Stimulated activated CD4-positive, alpha-beta T cell treated with anti-CD3 and anti-CD28 coated beads, Interleukin-4, amount 100 ng/mL, for 4 hours (primary cell): ENCODE data around the gene AKAP1.
"Not testable (repeated sequence)": the region's sequence is repeated elsewhere in the genome, so short reads cannot be mapped to it uniquely, and the experiment has no call there.

ENCODE experiments used
- DNase-seq, 2 experiments: peaks; one replicate each; pipeline ENCODE4 v3.0.0-alpha.2; 2020

AKAP1 gene

DNA sequence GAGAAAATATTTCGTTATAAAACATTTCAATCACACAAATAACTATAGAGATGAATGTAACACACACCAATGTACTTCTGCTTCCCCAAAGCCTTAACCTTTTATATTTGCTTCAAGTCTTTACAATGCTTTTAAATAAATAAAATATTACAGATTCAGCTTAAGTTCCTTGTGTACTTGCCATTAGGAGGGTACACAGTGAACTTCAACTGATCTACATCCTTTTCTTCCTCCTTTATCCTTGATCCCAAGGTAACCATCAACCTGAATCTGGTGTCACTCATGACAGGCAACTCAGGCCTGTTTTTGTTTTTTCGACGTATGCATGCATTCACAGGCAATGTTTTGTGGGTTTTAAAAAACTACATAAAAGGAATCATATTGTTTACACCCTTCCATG lies 9.3 kb upstream of the AKAP1 start:
- DNase-seq, result no peak

DNA sequence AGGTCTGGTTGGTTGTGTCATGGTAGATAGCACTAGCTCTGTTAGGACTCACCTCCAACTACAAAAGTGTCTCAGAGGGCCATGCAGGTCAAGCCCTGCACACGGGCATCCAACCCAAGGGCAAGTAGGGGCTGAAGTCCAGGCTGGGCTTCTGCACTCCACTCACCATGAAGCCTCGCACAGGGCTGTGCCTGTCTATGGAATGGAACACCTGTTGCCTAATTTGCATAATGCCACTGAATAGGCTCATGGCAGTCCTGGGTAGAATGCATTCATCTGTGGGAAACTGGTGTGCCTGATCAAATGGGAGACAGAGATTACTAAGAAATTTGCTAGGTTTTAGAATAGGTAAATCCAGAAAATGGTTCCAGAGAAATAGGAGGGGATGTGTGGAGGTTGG lies 8.0 kb upstream of the AKAP1 start:
- DNase-seq, result no peak

DNA sequence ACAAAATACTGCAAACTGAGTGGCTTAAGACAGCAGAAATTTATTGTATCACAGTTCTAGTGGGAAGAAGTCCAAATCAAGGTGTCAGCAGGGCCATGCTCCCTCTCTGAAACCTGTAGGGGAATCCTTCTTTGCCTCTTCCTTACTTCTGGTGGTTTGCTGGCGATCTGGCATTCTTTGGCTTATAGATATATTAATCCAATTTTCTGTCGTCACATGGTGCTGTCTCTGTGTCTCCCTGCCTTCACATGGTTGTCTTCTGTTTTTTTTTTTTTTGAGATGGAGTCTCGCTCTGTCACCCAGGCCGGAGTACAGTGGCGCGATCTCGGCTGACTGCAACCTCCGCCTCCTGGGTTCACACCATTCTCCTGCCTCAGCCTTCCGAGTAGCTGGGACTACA lies 6.8 kb upstream of the AKAP1 start:
- DNase-seq, result no peak

DNA sequence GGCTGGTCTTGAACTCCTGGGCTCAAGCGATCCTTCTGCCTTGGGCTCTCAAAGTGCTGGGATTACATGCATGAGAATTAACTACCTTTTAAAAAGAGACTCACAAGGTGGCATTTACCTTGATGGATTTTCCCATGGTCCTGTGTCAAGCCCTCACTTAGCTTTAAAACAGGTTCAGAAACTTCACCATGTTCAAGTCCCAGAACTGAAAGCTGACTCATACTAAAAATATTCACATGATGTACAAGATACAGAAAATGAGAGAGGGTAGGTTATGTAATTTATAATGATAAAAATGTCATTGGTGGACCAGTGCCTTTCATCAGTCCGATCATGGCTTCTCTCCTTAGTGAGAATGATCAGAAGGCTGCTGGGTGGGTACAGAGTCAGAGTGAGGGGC lies 4.3 kb upstream of the AKAP1 start:
- no peak for DNase-seq

DNA sequence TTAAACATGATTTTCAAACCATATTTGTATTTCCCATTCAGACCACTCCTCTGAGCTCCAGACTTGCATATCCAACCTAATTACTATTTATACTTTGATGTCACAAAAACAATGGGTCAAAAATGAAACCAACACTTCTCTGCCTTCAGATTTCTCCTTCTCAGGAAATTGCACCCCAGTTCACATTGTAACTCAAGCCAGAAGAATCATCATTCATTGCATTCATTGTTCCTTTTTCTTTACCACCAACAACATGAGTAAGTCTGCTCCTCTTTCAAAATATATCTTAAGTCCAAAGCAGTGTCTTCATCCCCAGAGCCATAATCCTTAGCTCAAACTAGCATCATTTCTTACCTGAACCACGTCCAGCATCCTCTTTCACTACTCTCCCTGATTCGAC lies 2.6 kb upstream of the AKAP1 start:
- DNase-seq, result no peak

DNA sequence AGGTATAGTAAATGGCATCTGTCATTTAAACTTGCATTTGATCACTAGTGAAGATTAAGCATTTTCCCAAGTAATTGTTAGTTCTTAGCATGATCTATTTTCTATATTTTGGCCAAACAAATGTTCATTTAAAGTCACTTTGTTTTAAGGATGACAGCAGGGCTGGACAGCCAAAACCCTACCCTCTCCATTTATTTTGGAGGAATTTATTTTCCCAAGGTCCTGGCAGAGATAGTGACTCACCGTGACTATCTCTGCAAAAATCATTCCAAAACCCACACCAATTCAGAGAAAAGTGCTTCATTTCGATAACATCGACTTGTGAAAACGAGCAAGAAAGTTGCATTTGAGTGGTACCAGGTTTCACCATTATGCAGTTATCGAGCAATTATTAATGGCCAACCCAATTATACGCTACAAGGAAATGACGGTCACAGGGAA lies 665 bp upstream of the AKAP1 start:
- DNase-seq, result no peak

DNA sequence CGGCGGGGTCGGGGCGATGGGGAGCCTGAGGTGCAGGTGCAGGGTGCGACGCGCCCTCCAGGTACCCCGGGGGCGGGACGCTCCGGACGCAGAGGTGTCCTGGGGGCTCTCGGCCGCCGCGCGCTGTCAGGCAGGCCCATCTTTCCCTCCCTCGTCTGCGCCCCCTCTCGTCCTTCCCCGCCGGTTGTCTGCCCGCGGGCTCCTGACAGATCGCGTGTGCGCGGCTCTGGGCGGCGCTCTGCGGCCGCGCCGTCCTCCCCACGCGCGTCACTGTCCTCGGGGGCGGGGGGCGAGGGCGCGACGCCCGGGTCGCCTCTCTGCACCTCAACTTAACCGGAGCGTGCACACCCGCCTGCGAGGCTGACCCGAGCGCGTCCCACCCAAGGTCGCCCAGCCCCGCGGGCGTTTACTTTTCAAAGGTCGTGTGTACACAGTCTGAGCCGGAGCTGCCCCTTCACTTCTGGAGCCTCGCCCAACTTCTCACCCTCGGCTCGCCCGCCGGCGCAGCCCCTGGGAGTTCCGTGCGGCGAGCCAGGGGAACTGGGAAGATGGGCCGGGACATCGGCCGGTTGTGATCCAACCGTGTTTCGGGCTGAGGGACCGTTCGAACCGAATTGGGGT lies 512 bp downstream of the AKAP1 start:
- peak; percentile 57 to 62 for DNase-seq

DNA sequence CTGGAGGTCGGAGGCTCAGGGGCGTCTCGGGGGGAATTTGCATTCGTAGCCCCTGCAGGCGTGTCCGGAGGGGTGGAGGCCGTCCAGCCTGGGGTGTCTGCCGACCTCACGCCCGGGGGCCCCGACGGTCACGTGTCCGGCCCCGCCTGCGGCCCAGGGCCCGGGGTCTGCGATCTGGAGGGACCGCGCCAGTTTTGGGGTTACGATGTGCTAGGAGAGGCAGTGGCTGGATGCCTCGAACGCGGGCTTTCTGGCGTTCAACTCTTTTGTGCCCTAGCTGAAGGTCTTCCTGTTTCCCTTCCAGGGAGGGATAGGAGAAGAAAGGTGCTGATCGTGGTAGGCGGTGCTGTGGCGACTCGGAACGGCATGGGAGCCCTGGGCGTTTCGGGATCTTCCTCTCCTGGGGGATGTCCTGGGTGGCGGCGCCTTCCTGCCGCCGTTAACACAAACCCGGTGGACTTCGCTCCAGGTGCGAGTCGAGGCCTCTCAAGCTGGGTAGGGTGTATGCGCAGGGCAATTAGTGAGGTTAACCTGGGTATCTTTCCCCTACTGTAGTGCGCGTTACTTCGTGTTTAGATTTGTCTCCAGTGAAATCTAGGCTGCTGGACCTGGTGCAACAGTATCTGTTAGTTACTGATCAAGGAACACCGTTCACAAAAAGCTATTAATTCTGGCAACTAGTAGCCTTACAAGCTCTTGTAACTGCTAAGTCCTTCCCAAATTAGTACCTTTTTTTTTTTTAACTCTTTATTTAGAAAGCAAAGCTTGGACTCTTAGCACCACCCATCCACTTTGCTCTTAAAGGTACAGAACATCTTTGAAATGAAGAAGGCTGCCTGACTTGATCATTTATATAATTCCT lies 1.3 kb downstream of the AKAP1 start:
- peak in 1 of 2 experiments; percentile 5 for DNase-seq

DNA sequence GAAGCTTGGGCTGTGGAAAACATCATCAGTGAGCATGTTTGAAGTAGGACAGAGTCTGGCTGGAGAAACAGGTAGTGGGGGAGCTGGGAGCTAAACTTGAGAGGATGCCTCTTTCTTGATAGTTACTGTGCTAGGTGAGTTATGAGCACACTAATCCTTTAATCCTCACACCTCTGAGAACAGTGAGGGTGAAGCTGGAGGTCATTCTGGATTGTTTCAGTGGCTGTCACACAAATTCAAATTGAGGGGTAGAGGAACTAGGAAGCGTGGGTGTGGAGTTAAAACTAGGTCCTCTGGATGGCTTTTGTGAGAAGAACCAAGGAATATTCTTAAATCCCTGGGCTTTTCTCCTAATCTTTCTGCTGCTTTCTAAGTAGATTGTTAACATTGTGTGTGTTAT lies 3.3 kb downstream of the AKAP1 start:
- DNase-seq, result no peak

DNA sequence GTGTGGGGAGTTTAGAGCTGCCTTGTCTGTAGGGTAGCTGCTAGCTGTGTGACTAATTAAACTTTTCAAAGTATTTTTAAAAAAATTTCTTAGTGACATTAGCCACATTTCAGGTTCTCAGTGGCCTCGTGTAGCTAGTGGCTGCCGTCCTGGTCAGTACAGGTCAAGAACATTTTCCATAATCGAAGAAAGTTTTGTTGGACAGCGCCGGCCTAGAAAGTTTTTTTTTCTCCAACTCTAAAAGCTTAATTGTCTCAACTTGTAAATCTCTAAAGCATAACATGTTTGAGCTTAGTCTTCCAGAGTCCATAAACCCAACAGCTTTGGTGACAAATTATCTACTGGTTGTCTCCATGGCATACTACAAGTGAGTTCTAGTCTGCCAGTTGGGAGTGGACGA lies 4.3 kb downstream of the AKAP1 start:
- DNase-seq, result no peak

DNA sequence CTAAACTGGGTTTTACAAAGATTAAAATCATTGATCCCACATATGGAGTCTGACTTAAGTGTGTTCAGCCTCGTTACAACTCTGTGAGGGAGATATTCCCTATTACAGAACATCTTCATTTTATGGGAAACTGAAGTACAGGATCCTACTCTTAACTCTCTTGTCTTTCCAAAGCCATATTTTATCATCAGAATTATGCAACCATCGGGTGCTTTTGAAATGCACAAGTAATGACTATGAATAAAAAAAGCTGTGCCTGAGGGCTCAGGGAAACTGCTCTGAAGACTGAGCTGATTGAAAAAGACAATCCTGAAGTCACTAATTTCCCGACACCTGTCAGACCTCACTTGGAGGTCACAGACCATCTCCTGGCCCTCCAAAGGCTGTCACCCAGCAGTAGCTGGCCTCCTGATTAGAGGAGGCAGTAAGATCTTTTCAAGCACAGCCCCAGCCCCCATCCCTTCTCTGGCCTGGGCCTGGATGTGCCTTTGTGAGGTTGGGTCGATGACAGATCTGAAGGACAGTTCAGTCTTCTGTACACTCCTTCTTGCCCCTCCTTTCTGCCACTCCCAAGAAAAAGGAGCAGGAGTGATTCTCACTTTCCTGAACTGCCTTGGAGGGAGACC lies 5.6 kb downstream of the AKAP1 start:
- DNase-seq, result no peak

DNA sequence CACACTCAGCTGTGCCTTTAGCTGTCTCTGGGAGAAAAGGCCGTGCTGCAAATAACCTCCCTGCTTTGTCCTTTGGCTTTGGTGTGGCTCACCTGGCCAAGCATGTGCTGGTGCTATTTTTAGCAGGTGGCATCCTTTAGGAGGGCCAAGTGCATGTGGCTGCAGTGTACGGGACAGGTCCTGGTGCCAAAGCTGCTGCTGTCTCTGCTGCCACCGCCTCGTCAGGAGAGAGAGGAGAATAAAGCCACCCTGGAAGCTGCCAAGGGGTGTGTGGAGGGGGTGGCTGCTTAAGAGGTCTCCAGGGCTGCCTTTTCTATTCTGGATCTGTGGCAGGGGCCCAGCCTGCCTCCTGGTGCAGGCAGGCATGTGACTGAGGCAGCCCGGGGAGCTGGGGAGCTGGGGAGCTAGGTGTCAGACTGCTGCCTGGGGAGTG lies 6.2 kb downstream of the AKAP1 start:
- DNase-seq, result no peak

DNA sequence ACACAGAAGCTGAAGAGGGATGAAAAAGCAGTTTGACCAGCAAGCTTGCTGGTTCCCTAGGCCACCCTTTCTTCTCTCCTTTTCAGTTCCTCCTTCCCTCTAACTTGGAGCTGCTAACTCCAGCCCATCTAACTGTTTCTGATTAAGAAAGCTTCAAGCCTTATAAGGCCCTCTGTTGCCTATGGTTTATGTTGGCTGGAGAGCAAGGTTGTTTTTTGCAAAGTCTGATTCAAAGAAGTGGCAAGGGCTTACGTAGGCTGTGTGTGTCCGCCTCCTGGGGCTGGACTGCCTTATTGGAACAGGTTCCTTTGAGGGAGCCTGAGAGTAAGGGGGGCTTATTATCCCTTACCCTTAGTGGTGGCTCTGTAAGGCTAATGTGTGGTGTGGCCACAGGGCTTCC lies 7.1 kb downstream of the AKAP1 start:
- DNase-seq, result no peak

DNA sequence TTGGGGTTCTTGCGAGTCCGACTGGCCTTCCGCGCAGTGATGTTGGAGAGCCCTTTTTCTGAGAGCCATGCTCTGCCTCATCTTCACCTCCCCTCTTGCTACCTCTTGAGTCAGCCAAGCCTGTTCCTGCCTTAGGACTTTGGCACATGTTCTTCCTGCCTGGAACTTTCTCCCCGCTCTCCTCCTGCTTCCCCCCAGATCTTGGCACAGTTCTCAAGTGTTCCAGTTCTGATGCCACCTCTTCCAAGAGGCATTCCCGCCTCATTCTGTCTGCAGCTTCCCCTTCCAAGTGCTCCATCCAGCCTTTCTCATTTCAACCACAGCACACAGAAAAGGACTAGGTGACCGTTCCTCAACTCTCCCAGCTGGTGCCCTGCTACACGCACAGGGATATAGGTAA lies 7.7 kb downstream of the AKAP1 start:
- DNase-seq, result no peak

DNA sequence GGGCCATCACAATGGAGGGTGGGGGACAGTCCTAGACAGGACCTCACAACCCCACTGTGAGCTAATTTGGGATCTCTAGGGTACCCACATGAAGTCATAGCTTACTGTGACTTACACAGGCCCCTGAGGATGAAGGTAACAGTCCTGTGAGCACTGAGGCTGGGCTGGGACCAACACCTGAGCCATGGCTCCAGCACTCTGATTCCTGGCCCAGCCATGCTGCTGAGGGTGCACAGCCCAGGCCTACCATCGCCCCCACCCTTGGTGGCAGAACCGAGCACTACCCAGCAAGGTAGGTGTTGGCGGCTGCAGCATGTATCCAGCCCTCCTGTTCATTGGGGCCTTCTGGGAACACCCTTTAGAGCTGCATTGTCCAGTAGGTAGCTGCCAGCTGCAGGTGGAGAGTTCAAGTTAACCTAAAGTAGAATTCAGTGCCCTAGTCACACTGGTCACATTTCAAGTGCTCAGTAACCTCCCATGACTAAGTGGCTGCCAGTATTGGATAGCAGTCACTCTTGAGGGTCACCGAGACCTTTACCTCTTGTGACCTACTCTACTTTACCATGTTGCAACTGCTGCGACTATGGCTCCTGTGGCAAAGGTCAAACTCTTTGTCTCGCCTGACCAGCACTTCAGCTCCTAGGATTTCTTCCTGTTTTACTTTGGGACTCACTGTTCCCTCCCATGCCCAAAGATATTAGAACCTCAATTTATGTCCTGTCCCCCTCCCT lies 11.6 kb downstream of the AKAP1 start:
- DNase-seq, result no peak

DNA sequence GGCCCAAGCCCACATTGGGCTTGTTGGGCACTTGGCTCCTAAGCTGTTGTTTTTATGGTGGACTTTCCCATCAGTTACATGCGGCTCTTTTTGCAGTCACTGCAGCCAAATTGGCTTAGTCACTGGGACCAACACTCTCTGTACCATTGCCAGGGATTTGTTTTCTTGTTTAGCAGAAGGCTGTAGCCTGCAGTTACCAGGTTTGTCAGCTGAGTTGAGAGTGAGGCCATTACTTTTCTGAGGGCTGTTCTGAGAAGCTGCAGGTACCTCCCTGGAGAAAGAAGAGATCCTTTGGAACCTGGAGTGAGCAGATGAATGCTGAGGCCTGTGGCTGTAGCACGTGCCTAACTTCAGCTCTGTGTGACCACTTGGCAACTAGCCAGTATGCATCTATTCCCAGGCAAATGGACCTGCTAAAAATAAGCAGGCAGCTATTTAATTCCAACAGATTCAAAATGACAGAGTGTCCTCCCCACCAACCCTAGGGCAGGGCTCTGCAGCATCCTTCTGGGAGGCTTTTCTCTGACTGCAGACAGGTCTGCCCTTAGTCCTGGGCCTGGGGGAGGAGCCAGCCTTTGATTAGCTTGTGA lies 12.9 kb downstream of the AKAP1 start:
- no peak for DNase-seq

DNA sequence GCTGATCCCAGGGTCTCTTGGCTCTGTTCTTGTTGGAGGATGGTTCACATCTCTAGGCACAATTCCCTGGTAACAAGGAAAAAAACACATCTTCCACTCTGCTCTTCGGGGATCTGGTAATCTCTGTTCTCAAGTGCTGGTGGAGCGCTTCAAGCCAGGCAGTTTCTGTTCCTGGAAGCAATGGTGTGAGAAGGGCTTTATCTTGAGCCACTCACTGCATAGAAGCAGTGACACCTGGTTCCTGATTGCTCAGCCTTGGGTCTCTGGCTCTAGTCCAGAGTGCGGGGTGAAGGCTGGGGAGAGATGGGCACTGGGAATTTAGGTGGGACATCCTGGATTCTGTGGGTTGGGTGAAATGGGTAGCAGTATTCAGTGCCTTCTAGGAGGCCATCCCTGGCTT lies 14.1 kb downstream of the AKAP1 start:
- no peak for DNase-seq

DNA sequence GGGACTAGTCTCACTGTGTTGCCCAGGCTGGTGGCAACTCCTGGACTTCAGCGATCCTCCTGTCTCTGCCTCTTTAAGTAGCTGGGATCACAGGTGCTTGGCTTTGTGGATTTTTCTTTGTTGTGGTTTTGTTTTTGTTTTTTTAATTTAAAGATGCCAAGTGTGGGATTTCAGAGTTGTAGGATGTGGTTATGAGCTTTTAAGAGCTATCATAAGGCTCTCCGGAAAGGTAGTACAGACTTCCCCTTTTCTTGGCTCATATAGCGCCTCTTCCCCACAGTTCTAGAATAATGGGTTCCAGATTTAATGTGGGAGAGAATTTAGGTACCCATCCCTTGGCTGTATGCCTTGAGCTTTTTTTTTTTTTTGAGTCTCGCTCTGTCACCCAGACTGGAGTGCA lies 17.1 kb downstream of the AKAP1 start:
- no peak for DNase-seq

DNA sequence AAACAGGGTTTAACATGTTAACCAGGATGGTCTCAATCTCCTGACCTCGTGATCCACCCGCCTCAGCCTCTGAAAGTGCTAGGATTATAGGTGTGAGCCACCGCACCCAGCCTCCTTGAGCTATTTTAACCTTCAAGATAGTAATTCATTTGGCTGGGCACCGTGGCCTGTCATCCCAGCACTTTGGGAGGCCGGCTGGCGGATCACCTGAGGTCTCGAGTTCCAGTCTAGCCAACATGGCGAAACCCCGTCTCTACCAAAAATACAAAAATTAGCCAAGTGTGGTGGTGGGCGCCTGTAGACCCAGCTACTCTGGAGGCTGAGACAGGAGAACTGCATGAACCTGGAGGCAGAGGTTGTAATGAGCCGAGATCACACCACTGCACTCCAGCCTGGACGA lies 17.6 kb downstream of the AKAP1 start:
- not testable (repeated sequence) for DNase-seq

DNA sequence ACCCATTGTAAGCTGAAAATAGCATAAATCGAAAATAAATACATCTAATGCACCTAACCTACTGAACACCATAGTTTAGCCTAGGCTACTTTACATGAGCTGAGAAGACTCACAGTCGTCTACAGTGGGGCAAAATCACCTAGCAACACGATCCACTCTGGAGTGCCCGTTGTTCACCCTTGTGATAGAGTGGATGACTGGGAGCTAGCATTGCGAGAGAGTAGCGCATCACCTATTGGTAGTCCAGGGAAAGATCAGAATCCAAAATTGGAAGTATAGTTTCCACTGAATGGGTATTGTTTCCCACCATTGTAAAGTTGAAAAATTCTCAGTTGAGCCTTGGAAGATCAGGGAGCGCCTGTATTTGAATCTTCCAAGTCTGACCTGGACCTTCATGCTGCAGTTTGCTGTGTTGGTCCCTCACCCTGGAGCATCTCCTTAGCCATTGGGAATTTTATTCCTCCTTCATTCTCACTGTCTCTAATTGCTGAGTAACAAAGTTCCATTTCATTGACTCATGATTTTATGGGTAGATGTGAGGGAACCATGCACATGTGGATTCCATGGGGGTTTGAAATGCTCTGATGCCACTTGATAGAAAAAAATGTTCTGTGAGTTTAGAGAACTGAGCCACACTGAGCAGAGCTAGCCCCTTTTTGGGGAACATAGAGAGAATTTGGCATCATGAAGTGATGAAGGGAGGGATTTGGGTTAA lies 19.6 kb downstream of the AKAP1 start:
- DNase-seq, result no peak

DNA sequence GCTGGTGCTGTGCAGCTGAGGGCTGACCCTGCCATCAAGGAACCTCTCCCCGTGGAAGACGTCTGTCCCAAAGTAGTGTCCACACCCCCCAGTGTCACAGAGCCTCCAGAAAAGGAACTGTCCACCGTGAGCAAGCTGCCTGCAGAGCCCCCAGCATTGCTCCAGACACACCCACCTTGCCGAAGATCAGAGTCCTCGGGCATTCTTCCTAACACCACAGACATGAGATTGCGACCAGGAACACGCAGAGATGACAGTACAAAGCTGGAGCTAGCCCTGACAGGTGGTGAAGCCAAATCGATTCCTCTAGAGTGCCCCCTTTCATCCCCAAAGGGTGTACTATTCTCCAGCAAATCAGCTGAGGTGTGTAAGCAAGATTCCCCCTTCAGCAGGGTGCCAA lies 20.5 kb downstream of the AKAP1 start:
- DNase-seq, result no peak

DNA sequence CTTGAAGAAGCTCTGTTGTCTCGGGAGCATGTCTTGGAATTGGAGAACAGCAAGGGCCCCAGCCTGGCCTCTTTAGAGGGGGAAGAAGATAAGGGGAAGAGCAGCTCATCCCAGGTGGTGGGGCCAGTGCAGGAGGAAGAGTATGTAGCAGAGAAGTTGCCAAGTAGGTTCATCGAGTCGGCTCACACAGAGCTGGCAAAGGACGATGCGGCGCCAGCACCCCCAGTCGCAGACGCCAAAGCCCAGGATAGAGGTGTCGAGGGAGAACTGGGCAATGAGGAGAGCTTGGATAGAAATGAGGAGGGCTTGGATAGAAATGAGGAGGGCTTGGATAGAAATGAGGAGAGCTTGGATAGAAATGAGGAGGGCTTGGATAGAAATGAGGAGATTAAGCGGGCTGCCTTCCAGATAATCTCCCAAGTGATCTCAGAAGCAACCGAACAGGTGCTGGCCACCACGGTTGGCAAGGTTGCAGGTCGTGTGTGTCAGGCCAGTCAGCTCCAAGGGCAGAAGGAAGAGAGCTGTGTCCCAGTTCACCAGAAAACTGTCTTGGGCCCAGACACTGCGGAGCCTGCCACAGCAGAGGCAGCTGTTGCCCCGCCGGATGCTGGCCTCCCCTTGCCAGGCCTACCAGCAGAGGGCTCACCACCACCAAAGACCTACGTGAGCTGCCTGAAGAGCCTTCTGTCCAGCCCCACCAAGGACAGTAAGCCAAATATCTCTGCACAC lies 21.2 kb downstream of the AKAP1 start:
- DNase-seq, result no peak
